HG02610 (cell line): ENCODE measurements around the gene ELF5.

Experiments used
- ATAC-seq: cut with Tn5 transposase; IDR thresholded peaks from one replicate; pipeline ENCODE4 v1.9.1; 2021; ENCODE audit warnings: mild to moderate bottlenecking, moderate library complexity; ENCODE audit not compliant: unreplicated experiment

The ELF5 gene

DNA sequence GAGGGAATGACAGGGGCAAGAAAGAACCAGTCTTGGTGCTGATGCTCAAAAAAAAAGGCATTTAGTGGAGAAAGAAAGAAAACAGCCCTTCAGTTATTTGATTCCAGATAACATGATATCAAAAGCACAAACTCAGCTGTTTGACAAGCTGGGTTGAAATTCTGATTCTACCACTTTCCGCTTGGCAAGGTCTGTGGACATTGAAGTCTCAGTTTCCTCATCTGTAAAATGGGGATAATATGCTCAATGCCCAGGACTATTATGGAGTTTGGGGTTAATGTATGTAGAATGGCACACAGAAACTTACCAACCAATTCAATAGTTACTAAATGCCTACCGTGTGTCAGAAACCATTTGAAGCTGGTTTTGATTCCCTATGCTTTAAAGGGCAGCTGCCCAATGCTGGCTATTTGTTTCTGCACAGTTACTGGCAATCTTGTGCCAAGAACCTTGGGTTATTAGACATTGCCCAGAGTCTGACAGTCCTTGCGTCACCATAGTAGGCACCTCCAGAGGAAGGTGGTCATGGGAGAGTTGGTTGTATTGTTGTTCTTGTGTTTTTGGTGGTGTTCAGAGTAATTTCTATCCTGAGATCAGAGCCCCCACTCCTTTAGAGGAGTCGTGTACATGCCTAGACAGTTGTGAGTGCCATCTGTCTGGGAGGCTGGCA lies 19.5 kb downstream of the ELF5 start:
- no peak for ATAC-seq

DNA sequence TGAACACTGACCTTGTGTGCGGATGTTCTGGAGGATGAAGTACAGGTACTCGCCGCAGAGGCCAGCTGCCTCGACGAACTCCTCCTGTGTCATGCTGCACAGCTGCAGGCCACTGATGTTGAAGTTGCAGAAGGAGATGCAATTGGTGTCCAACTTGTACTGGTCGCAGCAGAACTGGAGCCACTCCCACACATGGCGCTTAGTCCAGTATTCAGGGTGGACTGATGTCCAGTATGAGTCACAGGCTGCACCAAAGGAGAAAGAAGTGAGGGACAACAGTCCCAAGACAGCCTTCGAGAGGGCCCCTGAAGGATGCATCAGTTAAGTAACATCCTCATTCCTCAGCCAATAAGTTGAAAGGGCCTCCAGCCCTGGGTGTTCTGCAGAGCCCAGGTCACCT lies 20.1 kb downstream of the ELF5 start:
- no peak for ATAC-seq

DNA sequence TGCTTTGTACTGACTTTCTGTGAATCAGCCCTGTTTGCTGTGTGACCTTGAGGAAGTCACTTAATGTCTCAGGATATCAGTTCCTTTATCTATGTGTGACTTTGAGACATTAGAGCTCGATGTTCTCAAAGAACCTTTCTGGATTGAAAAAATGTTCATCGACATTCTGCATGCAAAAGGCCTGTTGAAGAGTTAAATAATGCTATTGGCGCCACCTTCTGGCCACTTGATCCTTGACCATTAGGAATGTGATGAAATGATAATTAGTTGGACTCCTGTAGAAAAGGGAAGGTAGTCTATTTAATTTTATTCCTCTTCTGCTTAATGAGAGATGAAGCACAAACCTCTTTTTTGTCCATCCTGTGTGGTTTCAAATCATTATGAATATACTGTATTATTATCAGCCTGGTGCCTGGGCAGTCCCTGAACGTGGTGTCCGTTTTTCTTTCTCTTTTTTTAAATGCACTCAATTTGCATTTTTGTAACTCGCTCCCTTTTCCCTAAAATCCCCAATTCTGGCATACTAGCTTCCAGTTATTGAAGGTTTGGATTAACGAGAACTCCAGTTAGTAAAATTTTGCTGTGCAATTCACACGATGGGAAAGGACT lies 20.7 kb downstream of the ELF5 start:
- ATAC-seq: no peak

DNA sequence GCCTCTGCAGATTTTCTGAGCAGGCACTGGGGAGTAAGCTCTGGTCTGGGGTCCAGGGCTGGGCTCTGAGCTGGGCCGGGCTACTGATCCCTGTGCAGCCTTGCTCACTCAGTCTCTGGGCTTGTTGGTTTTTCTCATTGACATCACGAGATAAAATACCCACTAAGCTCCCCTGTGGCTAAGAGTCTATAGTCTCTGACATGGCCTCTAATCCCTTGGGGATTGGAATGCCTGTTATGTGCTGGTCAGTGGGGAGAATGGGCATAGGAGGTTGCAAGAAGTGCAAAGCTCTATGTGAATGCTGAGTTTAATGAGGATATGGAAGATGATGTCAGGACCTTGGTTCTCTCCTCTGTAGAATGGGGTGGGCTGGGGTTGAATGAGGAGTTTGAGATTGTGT lies 23.3 kb downstream of the ELF5 start:
- ATAC-seq: no peak

DNA sequence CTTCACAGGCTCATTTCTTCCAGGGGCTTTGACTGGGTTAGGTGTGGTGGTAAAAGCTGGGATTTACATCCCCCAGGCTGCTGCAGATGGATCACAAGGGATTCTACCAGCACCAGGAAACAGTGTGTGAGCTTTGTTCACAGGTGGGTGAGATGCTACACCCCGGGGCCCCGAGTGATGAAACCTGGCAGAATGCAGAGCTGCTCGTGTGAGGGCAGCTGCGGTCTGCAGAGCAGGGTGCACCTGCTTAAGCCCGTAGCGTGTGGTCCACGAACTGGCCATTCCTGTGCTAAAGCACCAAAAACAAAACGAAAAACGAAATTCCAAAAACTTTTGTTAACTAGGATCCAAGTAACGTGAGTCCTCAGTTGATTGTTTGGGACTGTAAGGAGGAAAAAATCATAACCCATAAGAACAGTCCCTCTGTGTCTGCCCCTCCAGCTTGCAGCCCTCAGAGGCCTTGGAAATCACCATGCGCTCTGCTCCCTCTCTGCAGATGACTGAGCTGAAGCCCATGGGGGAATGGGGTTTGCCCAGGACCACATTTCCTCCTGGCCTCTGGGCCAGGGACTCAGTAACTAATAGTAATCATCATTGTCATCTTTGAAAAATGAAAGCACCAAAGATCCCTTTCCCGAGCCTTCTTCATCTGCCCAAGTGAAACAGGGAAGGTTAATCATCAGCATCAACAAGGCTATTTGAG lies 24.6 kb downstream of the ELF5 start:
- peak; percentile 65 for ATAC-seq

DNA sequence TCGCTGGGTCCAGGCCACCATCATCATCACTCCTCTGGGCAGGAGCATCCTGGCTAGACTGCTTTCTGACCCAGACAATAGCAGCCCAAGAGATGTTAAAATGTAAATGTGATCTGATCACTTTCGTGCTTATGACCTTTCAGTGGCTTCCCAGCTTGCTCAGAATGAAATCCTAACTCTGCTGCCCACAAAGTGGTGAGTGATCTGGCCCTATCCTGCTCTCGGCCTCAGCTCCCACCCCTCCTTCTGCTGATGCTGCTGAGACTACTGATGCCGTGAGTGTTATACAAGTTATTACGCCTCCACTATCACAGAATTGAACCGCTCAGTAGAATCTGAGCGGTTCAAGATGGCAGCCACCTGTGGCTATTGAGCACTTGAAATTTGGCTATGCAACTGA lies 26.2 kb downstream of the ELF5 start:
- ATAC-seq: peak; percentile 42

DNA sequence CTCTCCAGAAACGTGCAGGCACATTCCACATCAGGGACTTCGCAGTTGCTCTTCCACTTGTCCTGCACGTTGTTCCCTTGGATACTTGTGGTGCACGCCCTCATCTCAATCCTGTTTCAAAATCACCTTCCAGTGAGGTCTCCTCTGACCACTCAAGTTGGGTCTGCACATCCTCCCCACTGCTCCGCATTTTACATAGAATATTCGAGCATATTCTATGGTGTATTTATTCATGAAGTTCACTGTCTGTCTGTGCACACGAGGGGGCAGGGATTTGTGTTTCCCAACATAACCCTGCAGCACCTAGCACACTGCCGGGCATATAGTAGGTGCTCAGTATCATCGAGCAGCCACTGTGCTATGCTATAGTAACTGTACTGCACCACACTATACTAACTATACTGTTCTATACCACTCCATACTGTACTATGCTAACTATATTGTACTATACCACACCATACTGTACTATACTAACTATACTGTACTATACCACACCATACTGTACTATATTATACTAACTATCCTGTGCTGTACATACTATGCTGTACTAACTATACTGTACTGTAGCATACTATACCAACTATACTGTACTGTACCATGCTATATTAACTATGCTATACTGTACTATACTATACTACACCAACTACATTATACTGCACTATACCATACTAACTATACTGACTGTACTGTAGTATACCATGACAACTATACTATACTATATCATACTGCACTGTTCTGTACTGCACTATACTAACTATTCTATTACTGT lies 30.3 kb downstream of the ELF5 start:
- ATAC-seq: no peak

DNA sequence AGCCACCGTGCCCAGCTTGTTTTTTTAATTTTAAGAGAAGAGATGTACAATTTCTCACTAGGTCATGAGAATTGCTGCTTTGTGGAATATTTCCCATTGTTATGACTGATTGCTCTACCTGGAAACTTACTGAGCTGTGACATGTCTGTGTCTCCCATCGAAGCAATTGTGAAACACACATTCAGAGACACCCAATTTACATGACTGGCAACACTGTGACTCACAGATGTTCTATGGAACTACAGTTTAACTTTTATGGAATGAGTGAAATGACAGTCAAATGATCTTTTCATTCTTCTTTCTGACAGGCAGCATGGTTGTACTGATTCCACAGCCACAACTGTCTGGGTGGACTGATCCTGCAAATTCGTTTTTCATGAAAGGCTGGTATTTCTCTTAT lies 32.3 kb downstream of the ELF5 start:
- ATAC-seq: no peak

DNA sequence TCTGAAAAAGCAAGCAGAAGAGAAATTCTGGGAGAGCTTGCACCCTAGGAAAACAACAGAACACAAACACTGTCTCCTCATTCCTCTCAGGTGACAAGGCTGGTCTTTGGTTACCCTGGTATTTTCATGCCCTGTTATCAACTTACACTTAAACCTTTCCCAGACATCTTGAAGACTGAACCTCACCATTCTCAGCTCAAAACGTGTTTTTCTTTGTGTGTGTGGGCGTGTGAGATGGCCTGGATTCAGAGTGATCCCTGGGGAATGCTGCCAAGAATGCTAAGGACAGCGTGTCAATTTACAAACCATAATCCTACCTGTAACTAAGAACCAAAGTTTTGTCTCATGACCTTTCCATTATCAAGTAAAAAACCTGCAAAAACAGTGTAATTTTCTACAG lies 33.3 kb downstream of the ELF5 start:
- ATAC-seq: no peak

DNA sequence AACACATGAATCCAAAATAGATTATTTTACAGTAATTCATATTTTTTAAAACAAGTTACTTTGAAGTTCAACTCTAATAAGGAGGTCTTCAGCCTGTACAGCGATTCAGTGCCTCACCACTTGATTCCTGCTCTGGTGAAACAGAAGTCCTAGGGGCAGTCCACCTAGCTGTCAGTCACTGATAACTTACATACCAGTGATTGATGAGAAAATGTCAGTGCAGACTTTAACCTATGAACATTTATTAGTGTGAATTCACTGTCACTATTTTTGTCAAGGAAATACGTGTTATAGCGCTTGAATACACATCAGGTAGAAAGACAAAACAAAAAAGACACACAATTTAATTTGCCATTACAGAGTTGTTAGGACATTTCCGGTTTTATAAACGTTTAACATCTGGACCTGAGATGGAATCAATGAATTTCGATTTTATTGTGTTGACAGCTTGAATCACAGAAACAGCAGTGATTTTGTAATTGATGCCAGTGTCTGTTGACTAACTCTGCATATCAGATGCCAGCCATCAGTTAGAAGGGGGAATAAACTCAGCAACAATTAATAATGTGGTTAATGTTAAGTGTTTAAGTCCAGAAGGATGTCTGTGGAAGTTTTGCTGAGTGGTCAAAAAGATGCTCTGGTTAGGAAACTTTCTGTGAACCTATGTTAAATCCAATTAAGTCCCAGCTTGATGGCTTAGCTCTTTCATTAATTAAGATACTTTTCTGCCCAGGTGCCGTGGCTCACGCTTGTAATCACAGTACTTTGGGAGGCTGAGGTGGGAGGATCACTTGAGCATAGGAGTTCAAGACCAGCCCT lies 34.5 kb downstream of the ELF5 start:
- no peak for ATAC-seq

DNA sequence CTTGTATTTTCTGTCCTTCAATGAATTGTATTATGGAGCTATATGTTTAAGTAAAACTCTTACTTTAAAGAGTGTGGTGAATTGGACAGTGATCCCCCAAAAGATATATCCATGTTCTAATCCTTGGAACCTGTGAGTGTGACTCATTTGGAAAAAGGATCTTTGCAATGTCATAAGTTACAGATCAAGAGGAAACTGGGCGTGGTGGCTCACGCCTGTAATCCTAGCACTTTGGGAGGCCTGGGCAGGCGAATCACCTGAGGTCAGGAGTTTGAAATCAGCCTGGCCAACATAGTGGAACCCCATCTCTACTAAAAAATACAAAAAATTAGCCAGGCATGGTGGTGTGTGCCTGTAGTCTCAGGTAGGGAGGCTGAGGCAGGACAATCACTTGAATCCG lies 36.7 kb downstream of the ELF5 start:
- no peak for ATAC-seq

DNA sequence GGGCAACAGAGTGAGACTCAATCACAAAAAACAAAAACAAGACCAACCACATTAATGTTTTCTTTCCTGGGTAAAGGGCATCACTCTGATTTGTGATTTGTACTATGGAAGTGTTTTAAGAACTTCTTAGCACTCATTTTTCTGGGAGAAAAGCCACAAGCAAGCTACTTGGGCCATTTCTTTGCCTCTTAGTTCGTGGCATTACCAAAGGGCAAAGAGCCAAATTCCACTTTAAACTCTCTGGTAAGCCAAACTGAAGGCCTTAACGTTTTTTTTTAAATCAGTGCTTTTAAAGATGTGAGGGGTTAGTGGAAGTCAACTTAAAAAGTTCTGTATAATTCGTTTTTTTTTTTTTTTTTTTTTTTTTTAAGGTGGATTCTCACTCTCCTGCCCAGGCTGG lies 37.9 kb downstream of the ELF5 start:
- no peak for ATAC-seq

DNA sequence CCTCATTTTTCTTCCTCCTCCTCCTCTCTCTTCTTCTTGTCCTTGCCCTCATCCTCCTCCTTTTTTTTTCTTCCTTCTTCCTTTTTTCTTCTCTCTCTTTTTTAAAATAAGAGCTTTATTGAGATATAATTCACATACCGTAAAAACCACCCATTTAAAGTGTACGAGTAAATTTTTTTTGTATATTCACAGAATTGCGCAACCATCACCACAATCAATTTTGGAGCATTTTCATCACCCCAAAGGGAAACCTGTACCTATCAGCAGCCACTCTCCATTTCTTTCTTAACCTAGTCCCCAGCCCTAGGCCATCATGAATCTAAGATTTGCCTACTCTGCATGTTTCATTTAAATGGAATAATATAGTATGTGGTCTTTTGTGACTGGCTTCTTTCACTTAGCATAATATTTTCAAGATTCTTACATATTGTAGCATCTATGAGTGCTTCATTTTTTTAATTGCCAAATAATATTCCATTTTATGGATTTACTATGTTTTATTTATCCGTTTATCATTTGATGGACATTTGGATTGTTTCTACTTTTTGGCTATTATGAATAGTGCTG lies 39.9 kb downstream of the ELF5 start:
- ATAC-seq: no peak

DNA sequence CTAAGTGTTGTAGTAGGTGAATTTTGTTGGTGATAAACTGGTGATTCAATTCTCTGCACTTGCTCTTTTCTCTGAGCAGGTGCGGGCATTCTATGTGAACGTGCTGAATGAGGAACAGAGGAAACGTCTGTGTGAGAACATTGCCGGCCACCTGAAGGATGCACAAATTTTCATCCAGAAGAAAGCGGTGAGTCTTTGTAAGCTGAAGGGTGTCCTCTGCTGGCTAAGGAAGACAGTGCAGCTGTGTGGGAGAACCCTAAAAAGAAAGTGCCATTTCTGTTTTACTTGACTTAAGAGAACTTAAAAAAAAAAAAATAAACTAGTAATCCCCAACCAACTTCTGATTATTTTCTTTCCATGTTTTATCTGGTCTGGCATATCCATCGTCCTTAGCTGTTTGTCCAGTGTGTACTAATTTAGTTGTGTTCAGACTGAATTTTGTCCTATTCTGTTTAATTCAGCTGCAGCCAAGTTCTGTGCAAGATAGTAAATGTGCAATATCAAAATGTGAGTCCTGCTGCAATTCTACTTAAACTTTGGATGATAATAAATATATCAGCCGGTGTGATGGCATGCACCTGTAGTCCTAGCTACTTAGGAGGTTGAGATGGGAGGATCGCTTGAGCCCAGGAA lies 45.3 kb downstream of the ELF5 start:
- no peak for ATAC-seq

DNA sequence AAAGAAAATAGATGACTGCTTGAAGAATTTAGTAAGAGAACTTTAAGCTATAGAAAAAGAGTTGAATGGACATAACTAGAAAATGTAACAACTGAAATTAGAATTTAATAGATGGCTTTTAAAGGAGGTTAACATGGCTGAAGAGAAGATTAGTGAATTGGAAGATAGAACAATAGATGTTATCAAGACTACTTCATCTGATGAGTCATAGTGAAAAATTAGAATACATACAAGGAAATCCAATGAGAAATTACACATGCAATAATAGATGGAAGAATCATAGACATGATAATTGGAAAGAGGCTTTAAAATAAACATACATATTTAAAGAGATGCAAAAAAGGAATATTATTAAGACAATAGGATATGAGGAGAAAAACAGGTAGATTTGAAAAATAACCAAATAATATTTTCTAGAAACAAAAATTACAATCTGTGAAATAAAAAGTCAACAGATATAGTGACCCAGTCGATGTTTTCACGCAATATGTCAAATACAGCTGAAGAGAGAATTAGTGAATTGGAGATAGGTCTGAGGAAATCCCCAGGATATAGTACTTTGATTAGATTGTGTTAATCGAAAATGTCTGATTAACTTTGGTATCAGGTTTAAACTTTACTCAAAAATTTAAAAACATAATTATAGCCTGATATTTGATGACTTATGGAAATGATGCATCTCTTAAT lies 46.6 kb downstream of the ELF5 start:
- ATAC-seq: no peak

DNA sequence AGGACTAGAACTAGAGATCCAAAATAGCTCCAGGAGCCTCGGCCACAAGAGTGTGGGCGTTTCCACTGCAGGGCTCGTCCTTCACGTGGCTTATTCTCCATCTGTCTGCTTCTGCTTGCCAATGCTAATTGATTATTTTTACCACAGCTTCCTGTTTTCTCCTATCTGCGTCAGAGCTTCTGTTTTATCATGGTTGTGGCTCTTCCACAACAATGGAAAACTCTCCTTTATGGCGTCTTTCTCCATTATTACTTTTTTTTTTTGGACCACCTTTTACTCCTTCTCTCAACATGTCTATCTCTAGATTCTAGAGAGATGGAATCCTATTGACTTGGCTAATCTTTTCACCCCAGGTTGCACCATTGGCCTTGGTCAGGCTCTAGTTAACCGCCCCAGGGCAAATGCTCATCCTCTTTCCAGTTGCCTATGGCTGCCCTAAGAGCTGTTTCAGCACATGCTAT lies 49.0 kb downstream of the ELF5 start:
- ATAC-seq: no peak

DNA sequence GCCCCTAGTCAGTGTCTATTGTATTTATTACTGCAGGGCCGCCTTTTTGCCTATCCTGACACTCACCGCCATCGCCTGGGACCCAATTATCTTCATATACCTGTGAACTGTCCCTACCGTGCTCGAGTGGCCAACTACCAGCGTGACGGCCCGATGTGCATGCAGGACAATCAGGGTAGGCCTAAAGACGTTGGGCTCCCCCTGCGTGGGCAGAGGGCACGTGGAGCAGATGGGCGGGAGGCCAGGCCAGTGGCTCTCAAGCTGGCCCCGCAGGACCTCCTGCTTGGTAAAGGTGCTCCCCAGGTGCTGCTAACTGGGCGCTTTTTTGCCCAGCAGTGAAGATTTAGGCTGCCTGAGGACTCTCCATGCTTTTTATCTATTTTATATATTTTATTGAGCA lies 52.4 kb downstream of the ELF5 start:
- no peak for ATAC-seq

DNA sequence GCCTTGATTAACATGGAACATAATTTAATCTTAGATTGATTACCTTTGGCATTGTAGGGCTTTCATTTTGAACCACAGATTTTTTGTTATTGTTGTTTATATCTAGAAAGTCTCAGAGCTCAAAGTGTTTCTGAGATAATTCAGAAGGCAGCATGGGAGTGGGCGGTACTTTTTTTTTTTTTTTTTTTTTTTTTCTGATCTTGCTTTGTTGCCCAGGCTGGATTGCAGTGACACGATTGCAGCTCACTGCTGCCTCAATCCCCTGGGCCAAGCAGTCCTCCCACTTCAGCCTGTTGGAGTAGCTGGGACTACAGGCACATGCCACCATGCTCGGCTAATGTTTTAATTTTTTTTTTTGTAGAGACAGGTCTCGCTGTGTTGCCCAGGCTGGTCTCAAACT lies 53.3 kb downstream of the ELF5 start:
- no peak for ATAC-seq

DNA sequence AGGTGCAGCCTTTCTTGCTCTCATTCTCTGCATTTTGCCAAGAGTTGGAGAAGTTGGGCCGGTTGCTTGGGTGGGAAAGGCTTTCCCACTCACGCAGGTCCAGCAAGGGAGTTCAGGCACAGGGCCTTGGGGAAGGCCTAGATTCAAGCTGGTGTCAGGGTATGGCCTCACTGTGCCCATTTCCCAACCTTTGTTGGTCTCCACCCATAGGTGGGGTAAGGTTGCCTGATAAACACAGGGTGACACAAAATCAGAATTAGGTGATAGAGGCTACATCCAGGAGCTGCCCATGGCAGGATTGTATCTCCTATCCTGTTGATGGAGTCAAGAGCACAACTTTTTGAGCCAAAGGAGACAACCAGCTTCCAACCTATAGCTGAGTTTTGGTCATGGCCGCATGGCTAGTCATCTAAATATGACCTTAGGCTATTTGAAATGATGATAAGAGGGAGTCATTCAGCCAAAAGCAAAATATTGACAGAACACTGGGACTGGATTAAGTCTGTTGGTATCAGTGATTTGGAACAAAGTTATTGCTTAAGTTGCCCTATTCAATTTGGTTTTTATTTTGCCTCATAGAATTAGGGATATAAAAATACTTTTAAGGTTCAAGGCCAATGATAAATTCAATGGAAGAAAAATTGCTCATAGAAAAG lies 54.0 kb downstream of the ELF5 start:
- no peak for ATAC-seq
